GM12878 (cell line): ENCODE data around the gene SUSD1. TPM values are rescaled to one million over a fixed set of nuclear protein-coding genes. Genes with fewer than 3 reads are reported as not detected.

ENCODE experiments used
- ASH2L ChIP-seq: fragments of 300-600, 200-600 bp; sonication (generic); IDR thresholded peaks from 2 replicates; pipeline ENCODE4 v1.6.1; 2017; ENCODE audit warnings: low read depth, mild to moderate bottlenecking, borderline replicate concordance
- PAX5 ChIP-seq: IDR thresholded peaks from 2 replicates; pipeline ENCODE4 v1.6.1; 2011; ENCODE audit warnings: low read depth, low read length, borderline replicate concordance
- SIX5 ChIP-seq: IDR thresholded peaks from 2 replicates; pipeline ENCODE4 v1.6.1; 2011; ENCODE audit warnings: mild to moderate bottlenecking, low read depth, low read length, moderate library complexity; ENCODE audit not compliant: severe bottlenecking
- polyA plus RNA-seq, 11 experiments: library from polyadenylated mRNA; depleted of rRNA in 4 of 11; unstranded in 6 of 11; stranded (reverse) in 5 of 11; fragments of >200 nt; fragmentation: Nextera tagmentation in 4 of 11; fragmentation: Illumina TruSeq in 1 of 11; extraction: Ambion mirVana in 4 of 11; extraction: Trizol in 1 of 11; gene quantifications; 1 replicate in 1 of 11; 2 replicates in 10 of 11; pipeline versions ENCODE4 v1.2.1 to v1.2.3, GENCODE V29; 2011 to 2016; ENCODE audit warnings: inconsistent platforms in 2 of 11, missing spikeins in 2 of 11, low read depth in 1 of 11
- total RNA-seq, 4 experiments: library from RNA; depleted of rRNA in 3 of 4; stranded (reverse); fragments of >200 nt in 3 of 4; fragmentation: Illumina TruSeq in 1 of 4; extraction: Trizol in 1 of 4; gene quantifications; 2 replicates each; pipeline versions ENCODE4 v1.2.1 to v1.2.3, GENCODE V29; 2013 to 2021
- TF ChIP-seq, protein P1 (sequence below): IDR thresholded peaks from 2 replicates; pipeline ENCODE4 v1.6.1; 2012; ENCODE audit warnings: mild to moderate bottlenecking, low read depth, low read length
- TF ChIP-seq, protein P2 (sequence below): IDR thresholded peaks from 2 replicates; pipeline ENCODE4 v1.6.1; 2012; ENCODE audit warnings: low read depth, low read length, improper control_type of control experiment
- TF ChIP-seq, protein P3 (sequence below): fragments of 450-650 bp; IDR thresholded peaks from 2 replicates; pipeline ENCODE4 v1.6.1; 2017; ENCODE audit warnings: mild to moderate bottlenecking, low read depth, inconsistent platforms; ENCODE audit not compliant: poor library complexity, severe bottlenecking
- TF ChIP-seq, protein P4 (sequence below): IDR thresholded peaks from 2 replicates; pipeline ENCODE4 v1.6.1; 2012; ENCODE audit warnings: low read depth, low read length, improper control_type of control experiment

SUSD1 gene
- total and polyA plus RNA-seq, 10 of the 15 experiments (the other 5 are each of a cell fraction or from before 2014, with no cell fraction given) = 6.7 to 20.8 (median 13.2) TPM

DNA sequence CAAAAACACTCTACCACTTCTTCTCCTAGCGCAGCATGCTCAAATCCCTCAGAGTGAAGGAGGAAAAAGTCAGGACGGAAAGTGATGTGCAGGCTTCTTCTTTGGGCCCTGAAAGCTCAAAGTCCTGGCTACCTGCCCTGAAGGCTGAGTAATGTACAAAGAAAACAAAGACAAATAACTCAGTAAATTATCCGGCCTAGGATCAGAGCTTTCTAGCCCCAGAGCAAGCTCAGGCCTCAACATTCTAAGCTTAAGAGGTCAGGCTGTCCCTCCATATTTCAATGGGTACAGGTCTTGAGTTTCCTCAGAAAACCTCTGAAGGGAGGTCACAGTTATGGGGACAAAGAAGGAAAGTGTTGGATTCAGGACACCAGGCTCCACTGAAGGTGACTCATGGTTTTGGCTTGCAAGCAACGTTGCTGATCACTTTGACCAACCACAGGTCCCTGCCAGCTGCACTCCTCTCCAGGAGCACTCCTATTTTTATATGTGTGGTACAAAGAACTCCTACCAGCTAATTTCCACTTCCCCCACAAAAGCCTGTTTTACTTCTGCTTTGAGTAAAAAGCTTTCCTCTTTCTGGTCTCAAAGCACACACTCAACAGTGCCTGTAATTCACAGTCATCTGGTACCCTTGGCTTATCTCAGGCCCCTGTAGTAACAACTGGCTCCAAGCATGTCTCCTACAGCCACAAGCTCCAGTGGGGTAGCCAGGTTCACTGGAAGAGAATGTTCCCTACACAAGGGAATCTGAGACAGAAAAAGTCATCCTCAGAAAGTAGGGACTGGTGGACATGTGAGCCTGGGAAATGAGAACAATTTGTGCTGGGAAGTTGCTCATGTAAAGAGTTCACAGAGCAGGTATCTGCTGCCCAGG, 162.8 kb downstream of the SUSD1 start (continued):
- TF ChIP-seq, protein P1, sequence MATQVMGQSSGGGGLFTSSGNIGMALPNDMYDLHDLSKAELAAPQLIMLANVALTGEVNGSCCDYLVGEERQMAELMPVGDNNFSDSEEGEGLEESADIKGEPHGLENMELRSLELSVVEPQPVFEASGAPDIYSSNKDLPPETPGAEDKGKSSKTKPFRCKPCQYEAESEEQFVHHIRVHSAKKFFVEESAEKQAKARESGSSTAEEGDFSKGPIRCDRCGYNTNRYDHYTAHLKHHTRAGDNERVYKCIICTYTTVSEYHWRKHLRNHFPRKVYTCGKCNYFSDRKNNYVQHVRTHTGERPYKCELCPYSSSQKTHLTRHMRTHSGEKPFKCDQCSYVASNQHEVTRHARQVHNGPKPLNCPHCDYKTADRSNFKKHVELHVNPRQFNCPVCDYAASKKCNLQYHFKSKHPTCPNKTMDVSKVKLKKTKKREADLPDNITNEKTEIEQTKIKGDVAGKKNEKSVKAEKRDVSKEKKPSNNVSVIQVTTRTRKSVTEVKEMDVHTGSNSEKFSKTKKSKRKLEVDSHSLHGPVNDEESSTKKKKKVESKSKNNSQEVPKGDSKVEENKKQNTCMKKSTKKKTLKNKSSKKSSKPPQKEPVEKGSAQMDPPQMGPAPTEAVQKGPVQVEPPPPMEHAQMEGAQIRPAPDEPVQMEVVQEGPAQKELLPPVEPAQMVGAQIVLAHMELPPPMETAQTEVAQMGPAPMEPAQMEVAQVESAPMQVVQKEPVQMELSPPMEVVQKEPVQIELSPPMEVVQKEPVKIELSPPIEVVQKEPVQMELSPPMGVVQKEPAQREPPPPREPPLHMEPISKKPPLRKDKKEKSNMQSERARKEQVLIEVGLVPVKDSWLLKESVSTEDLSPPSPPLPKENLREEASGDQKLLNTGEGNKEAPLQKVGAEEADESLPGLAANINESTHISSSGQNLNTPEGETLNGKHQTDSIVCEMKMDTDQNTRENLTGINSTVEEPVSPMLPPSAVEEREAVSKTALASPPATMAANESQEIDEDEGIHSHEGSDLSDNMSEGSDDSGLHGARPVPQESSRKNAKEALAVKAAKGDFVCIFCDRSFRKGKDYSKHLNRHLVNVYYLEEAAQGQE = no peak
- TF ChIP-seq PAX5 (peak; percentile 92; the same call in 1 of the 2 replicates), ASH2L (no peak), SIX5 (peak; percentile 17)
- TF ChIP-seq, protein P2, sequence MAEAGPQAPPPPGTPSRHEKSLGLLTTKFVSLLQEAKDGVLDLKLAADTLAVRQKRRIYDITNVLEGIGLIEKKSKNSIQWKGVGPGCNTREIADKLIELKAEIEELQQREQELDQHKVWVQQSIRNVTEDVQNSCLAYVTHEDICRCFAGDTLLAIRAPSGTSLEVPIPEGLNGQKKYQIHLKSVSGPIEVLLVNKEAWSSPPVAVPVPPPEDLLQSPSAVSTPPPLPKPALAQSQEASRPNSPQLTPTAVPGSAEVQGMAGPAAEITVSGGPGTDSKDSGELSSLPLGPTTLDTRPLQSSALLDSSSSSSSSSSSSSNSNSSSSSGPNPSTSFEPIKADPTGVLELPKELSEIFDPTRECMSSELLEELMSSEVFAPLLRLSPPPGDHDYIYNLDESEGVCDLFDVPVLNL = no peak
- TF ChIP-seq, protein P3, sequence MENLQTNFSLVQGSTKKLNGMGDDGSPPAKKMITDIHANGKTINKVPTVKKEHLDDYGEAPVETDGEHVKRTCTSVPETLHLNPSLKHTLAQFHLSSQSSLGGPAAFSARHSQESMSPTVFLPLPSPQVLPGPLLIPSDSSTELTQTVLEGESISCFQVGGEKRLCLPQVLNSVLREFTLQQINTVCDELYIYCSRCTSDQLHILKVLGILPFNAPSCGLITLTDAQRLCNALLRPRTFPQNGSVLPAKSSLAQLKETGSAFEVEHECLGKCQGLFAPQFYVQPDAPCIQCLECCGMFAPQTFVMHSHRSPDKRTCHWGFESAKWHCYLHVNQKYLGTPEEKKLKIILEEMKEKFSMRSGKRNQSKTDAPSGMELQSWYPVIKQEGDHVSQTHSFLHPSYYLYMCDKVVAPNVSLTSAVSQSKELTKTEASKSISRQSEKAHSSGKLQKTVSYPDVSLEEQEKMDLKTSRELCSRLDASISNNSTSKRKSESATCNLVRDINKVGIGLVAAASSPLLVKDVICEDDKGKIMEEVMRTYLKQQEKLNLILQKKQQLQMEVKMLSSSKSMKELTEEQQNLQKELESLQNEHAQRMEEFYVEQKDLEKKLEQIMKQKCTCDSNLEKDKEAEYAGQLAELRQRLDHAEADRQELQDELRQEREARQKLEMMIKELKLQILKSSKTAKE = peak; percentile 84
- TF ChIP-seq, protein P4, sequence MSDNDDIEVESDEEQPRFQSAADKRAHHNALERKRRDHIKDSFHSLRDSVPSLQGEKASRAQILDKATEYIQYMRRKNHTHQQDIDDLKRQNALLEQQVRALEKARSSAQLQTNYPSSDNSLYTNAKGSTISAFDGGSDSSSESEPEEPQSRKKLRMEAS = no peak
